A673 (cell line): ENCODE data around the gene DCLRE1C.

Source experiments
- EZH2 ChIP-seq: fragments of 200-600 bp; sonication (generic); IDR thresholded peaks from 2 replicates; pipeline ENCODE4 v1.6.1; 2017; ENCODE audit warnings: borderline replicate concordance, low read depth, mild to moderate bottlenecking, mixed read lengths, antibody characterized with exemption, low read length; ENCODE audit not compliant: poor library complexity, severe bottlenecking
- TF ChIP-seq, protein P1 (sequence below): fragments of 300-800, 200-600 bp; sonication (generic); conservative IDR thresholded peaks from 2 replicates; pipeline ENCODE4 v1.5.1; 2017; ENCODE audit warnings: low read depth, mild to moderate bottlenecking, antibody characterized with exemption, low read length, moderate library complexity, mixed read lengths

DNA sequence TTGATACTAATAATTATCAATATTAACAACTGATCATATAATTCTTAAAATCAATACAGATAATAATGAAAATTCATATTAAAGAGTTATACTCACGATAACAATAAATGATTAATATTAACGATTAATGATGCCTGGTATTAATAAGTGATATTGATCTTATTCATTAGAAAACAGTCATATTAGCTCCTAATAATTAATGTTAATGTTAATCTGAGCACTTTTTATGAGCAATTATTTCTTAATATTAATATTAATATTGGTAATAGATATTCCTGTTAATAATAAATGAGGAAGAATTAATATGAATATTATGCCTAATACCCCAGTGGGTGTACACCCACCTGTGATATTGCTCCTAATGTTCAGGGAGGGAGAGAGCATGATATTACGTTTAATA is 28.8 kb upstream of the DCLRE1C start:
- TF ChIP-seq, protein P1, sequence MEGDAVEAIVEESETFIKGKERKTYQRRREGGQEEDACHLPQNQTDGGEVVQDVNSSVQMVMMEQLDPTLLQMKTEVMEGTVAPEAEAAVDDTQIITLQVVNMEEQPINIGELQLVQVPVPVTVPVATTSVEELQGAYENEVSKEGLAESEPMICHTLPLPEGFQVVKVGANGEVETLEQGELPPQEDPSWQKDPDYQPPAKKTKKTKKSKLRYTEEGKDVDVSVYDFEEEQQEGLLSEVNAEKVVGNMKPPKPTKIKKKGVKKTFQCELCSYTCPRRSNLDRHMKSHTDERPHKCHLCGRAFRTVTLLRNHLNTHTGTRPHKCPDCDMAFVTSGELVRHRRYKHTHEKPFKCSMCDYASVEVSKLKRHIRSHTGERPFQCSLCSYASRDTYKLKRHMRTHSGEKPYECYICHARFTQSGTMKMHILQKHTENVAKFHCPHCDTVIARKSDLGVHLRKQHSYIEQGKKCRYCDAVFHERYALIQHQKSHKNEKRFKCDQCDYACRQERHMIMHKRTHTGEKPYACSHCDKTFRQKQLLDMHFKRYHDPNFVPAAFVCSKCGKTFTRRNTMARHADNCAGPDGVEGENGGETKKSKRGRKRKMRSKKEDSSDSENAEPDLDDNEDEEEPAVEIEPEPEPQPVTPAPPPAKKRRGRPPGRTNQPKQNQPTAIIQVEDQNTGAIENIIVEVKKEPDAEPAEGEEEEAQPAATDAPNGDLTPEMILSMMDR, result no peak
- no peak for TF ChIP-seq EZH2
